H9 (cell line): Measurements from ENCODE around the gene SP5. TPM values are rescaled to one million over a fixed set of nuclear protein-coding genes. Genes with fewer than 3 reads are reported as not detected.

ENCODE experiments used
- DNase-seq: peaks from one replicate; pipeline ENCODE4 v3.0.0-alpha.2; 2017
- H2AFZ ChIP-seq: one replicate; pipeline ENCODE4 v1.6.1; 2013; ENCODE audit warnings: mild to moderate bottlenecking, low read length, control low read depth, moderate library complexity
- H2AK5ac ChIP-seq: 2 replicates; pipeline ENCODE4 v1.6.1; 2013; ENCODE audit warnings: low read length, control low read depth, mixed read lengths; ENCODE audit not compliant: insufficient read length
- H2BK120ac ChIP-seq: one replicate; pipeline ENCODE4 v1.6.1; 2013; ENCODE audit warnings: low read depth, mild to moderate bottlenecking, low read length, control low read depth, inconsistent platforms; ENCODE audit not compliant: poor library complexity, severe bottlenecking
- H2BK12ac ChIP-seq: 2 replicates; pipeline ENCODE4 v1.6.1; 2013; ENCODE audit warnings: low read length, control low read depth, mixed read lengths, low read depth; ENCODE audit not compliant: insufficient read length
- H2BK15ac ChIP-seq: 2 replicates; pipeline ENCODE4 v1.6.1; 2013; ENCODE audit warnings: low read depth, low read length, control low read depth
- H2BK20ac ChIP-seq: one replicate; pipeline ENCODE4 v1.6.1; 2013; ENCODE audit warnings: low read depth, mild to moderate bottlenecking, low read length, control low read depth, inconsistent platforms; ENCODE audit not compliant: poor library complexity, severe bottlenecking
- H2BK5ac ChIP-seq: 2 replicates; pipeline ENCODE4 v1.6.1; 2013; ENCODE audit warnings: low read length, control low read depth, mixed read lengths; ENCODE audit not compliant: insufficient read length
- H3K14ac ChIP-seq: 2 replicates; pipeline ENCODE4 v1.6.1; 2013; ENCODE audit warnings: low read length, control low read depth; ENCODE audit not compliant: insufficient read depth
- H3K18ac ChIP-seq: 2 replicates; pipeline ENCODE4 v1.6.1; 2013; ENCODE audit warnings: low read depth, mild to moderate bottlenecking, mixed read lengths, low read length, control low read depth; ENCODE audit not compliant: insufficient read length
- H3K23ac ChIP-seq: 2 replicates; pipeline ENCODE4 v1.6.1; 2013; ENCODE audit warnings: low read length, control low read depth, mixed read lengths, low read depth; ENCODE audit not compliant: insufficient read length
- H3K23me2 ChIP-seq: 2 replicates; pipeline ENCODE4 v1.6.1; 2013; ENCODE audit warnings: low read depth, mild to moderate bottlenecking, mixed read lengths, low read length, control low read depth; ENCODE audit not compliant: insufficient read length, poor library complexity, severe bottlenecking
- H3K27ac ChIP-seq: 2 replicates; pipeline ENCODE4 v1.5.1; 2013; ENCODE audit warnings: low read length, control low read depth, mixed read lengths, low read depth; ENCODE audit not compliant: insufficient read length
- H3K27me3 ChIP-seq: 2 replicates; pipeline ENCODE4 v1.6.1; 2013; ENCODE audit warnings: low read length, control low read depth, inconsistent platforms; ENCODE audit not compliant: insufficient read depth
- H3K4ac ChIP-seq: 2 replicates; pipeline ENCODE4 v1.6.1; 2013; ENCODE audit warnings: low read depth, mild to moderate bottlenecking, control low read depth, inconsistent platforms, low read length, moderate library complexity
- H3K4me1 ChIP-seq: 2 replicates; pipeline ENCODE4 v1.6.1; 2013; ENCODE audit warnings: low read length, control low read depth, inconsistent platforms; ENCODE audit not compliant: insufficient read depth
- H3K4me2 ChIP-seq: 2 replicates; pipeline ENCODE4 v1.6.1; 2013; ENCODE audit warnings: low read length, control low read depth, mixed read lengths; ENCODE audit not compliant: insufficient read length, insufficient read depth
- H3K56ac ChIP-seq: 2 replicates; pipeline ENCODE4 v1.6.1; 2013; ENCODE audit warnings: low read depth, mild to moderate bottlenecking, mixed read lengths, low read length, control low read depth; ENCODE audit not compliant: insufficient read length
- H3K79me1 ChIP-seq: 2 replicates; pipeline ENCODE4 v1.6.1; 2013; ENCODE audit warnings: low read depth, mild to moderate bottlenecking, moderate library complexity, low read length, control low read depth, inconsistent platforms; ENCODE audit not compliant: insufficient read depth, poor library complexity, severe bottlenecking
- H3K79me2 ChIP-seq: 2 replicates; pipeline ENCODE4 v1.6.1; 2013; ENCODE audit warnings: low read length, control low read depth, inconsistent platforms; ENCODE audit not compliant: insufficient read depth
- H3K9ac ChIP-seq: 2 replicates; pipeline ENCODE4 v1.6.1; 2013; ENCODE audit warnings: low read length, control low read depth, mixed read lengths; ENCODE audit not compliant: insufficient read length; ENCODE audit errors: extremely low read depth
- H3K9me3 ChIP-seq: one replicate; pipeline ENCODE4 v1.6.1; 2013; ENCODE audit warnings: low read depth, low read length, inconsistent platforms; ENCODE audit not compliant: control insufficient read depth
- H3T11ph ChIP-seq: one replicate; pipeline ENCODE4 v1.6.1; 2013; ENCODE audit warnings: mild to moderate bottlenecking, low read length, control low read depth, inconsistent platforms
- H4K20me1 ChIP-seq: one replicate; pipeline ENCODE4 v1.6.1; 2013; ENCODE audit not compliant: control insufficient read depth, insufficient read length, insufficient read depth
- H4K5ac ChIP-seq: 2 replicates; pipeline ENCODE4 v1.6.1; 2013; ENCODE audit warnings: low read depth, mild to moderate bottlenecking, mixed read lengths, low read length, control low read depth; ENCODE audit not compliant: insufficient read length
- H4K8ac ChIP-seq: replicated peaks from 2 replicates; pipeline ENCODE4 v1.6.1; 2013; ENCODE audit warnings: low read length, control low read depth, mixed read lengths, low read depth; ENCODE audit not compliant: insufficient read length
- H4K91ac ChIP-seq: 2 replicates; pipeline ENCODE4 v1.6.1; 2013; ENCODE audit warnings: low read depth, mild to moderate bottlenecking, moderate library complexity, mixed read lengths, low read length, control low read depth; ENCODE audit not compliant: insufficient read length
- H3K27ac Mint-ChIP-seq, 3 experiments: 2 replicates in 2 of 3; 3 replicates in 1 of 3; pipeline ENCODE4 v1.8.0; 2020 to 2021; ENCODE audit warnings: mixed read lengths in 3 of 3, mild to moderate bottlenecking in 1 of 3, moderate library complexity in 1 of 3
- H3K27me3 Mint-ChIP-seq: 2 replicates; pipeline ENCODE4 v1.8.0; 2021; ENCODE audit warnings: low read depth, mild to moderate bottlenecking, moderate library complexity, mixed read lengths
- H3K36me3 Mint-ChIP-seq, 3 experiments: 2 replicates in 2 of 3; 3 replicates in 1 of 3; pipeline ENCODE4 v1.8.0; 2020 to 2021; ENCODE audit warnings: low read depth in 3 of 3, mixed read lengths in 3 of 3; ENCODE audit not compliant: insufficient read depth in 1 of 3
- H3K4me1 Mint-ChIP-seq, 2 experiments: 2 replicates each; pipeline ENCODE4 v1.8.0; 2020; ENCODE audit warnings: mixed read lengths in 2 of 2
- H3K4me3 Mint-ChIP-seq, 2 experiments: 2 replicates in 1 of 2; 3 replicates in 1 of 2; pipeline ENCODE4 v1.8.0; 2020 to 2021; ENCODE audit warnings: mild to moderate bottlenecking in 2 of 2, mixed read lengths in 2 of 2, moderate library complexity in 1 of 2
- H3K9me3 Mint-ChIP-seq, 2 experiments: 2 replicates in 1 of 2; 3 replicates in 1 of 2; pipeline ENCODE4 v1.8.0; 2020; ENCODE audit warnings: mild to moderate bottlenecking in 2 of 2, mixed read lengths in 2 of 2, moderate library complexity in 1 of 2
- CTCF ChIP-seq: fragments of 200-600 bp; sonication (generic); conservative IDR thresholded peaks from 3 replicates; pipeline ENCODE4 v1.8.0; 2021; ENCODE audit warnings: antibody characterized with exemption, mild to moderate bottlenecking
- whole genome bisulfite sequencing: extraction: QIAGEN DNeasy Blood & Tissue Kit; methylation state at CpG from one replicate; pipeline ENCODE4 v1.1.7; 2013; ENCODE audit warnings: missing lambda C conversion rate, low lambda C conversion rate, mixed read lengths; ENCODE audit not compliant: insufficient read length; ENCODE audit errors: extremely low coverage; 5-methylcytosine and 5-hydroxymethylcytosine counted together
- total RNA-seq: library from RNA; stranded (reverse); gene quantifications from 2 replicates; pipeline ENCODE4 v1.2.1, GENCODE V29; 2021

The SP5 gene
- total RNA-seq, 1 experiment from 2014 or later: 1.7 TPM

GRCh38 chr2:170743530-170744239 lies 28.5 kb downstream of the SP5 start:
- TF ChIP-seq CTCF: no peak
- H3K23ac ChIP-seq: no peak overlapping the region
- no peak overlapping the region for H3T11ph ChIP-seq
- no peak overlapping the region for H2BK15ac ChIP-seq
- Mint-ChIP-seq H3K4me1 (peaks cover 7 to 10% of the 10 kb centered on the region in 2 experiments), H3K36me3 (no peaks in the 10 kb centered on the region; a peak in 1 of 7 replicates), H3K4me3 (no peak overlapping the region), H3K27me3 (peaks cover 2% of the 10 kb centered on the region; the same call in 1 of the 2 replicates), H3K9me3 (no peaks in the 10 kb centered on the region), H3K27ac (no peak overlapping the region)
- H3K4ac ChIP-seq: no peak overlapping the region
- no peak overlapping the region for H3K9ac ChIP-seq
- DNase-seq: no peak
- H3K14ac ChIP-seq: no peak overlapping the region
- H3K9me3 ChIP-seq: no peaks in the 10 kb centered on the region
- no peak overlapping the region for H2BK5ac ChIP-seq
- H2BK12ac ChIP-seq: no peak overlapping the region
- H3K27me3 ChIP-seq: no peaks in the 10 kb centered on the region
- no peak overlapping the region for H3K4me2 ChIP-seq
- no peak overlapping the region for H3K18ac ChIP-seq
- H4K5ac ChIP-seq: no peak overlapping the region
- H3K27ac ChIP-seq: no peak overlapping the region
- H3K56ac ChIP-seq: no peak overlapping the region
- H3K79me1 ChIP-seq: no peaks in the 10 kb centered on the region
- H2AK5ac ChIP-seq: no peak overlapping the region
- no peak overlapping the region for H2BK20ac ChIP-seq
- no CpG with 5 or more reads among the region's 8 CpGs for WGBS
- H3K23me2 ChIP-seq: no peaks in the 10 kb centered on the region
- H3K79me2 ChIP-seq: no peaks in the 10 kb centered on the region
- H4K91ac ChIP-seq: no peak overlapping the region
- no peak overlapping the region for H2AFZ ChIP-seq
- H4K8ac ChIP-seq: no peak overlapping the region
- no peaks in the 10 kb centered on the region for H3K4me1 ChIP-seq
- H4K20me1 ChIP-seq: no peaks in the 10 kb centered on the region
- H2BK120ac ChIP-seq: no peak overlapping the region
